OCI-LY1 (cell line): ENCODE data around the gene TM4SF4.

ENCODE experiments used
- H2AFZ ChIP-seq: fragments of 200-600 bp; sonication (generic), shearing (Covaris generic); 2 replicates; pipeline ENCODE4 v1.6.0; 2014; ENCODE audit warnings: antibody characterized with exemption, mild to moderate bottlenecking, low read length
- H3F3A ChIP-seq: fragments of 200-600 bp; sonication (generic), shearing (Covaris generic); 2 replicates; pipeline ENCODE4 v1.6.0; 2014; ENCODE audit warnings: mild to moderate bottlenecking, antibody characterized with exemption, low read length, moderate library complexity; ENCODE audit not compliant: insufficient read depth
- H3K27ac ChIP-seq: fragments of 200-600 bp; sonication (generic); 2 replicates; pipeline ENCODE4 v1.5.1; 2014; ENCODE audit warnings: low read length, mixed run types, mild to moderate bottlenecking, low read depth; ENCODE audit not compliant: poor library complexity, severe bottlenecking
- H3K27me3 ChIP-seq: fragments of 200-600 bp; sonication (generic); 2 replicates; pipeline ENCODE4 v1.6.0; 2014; ENCODE audit warnings: antibody characterized with exemption, mild to moderate bottlenecking, low read length, moderate library complexity; ENCODE audit not compliant: insufficient read depth
- H3K36me3 ChIP-seq: fragments of 200-600 bp; sonication (generic); 2 replicates; pipeline ENCODE4 v1.6.1; 2014; ENCODE audit warnings: mild to moderate bottlenecking, antibody characterized with exemption, low read length, moderate library complexity, mixed read lengths; ENCODE audit not compliant: insufficient read depth
- H3K4me1 ChIP-seq: fragments of 200-600 bp; sonication (generic); 2 replicates; pipeline ENCODE4 v1.5.1; 2014; ENCODE audit warnings: mild to moderate bottlenecking, low read length, moderate library complexity; ENCODE audit not compliant: insufficient read depth, severe bottlenecking
- H3K4me2 ChIP-seq: fragments of 200-600 bp; sonication (generic), shearing (Covaris generic); 2 replicates; pipeline ENCODE4 v1.6.1; 2014; ENCODE audit warnings: low read length
- H3K4me3 ChIP-seq: fragments of 200-600 bp; sonication (generic); 2 replicates; pipeline ENCODE4 v1.5.1; 2014; ENCODE audit warnings: low read length, low read depth, mild to moderate bottlenecking, mixed read lengths; ENCODE audit not compliant: poor library complexity, severe bottlenecking
- H3K79me2 ChIP-seq: fragments of 200-600 bp; shearing (Covaris generic); 2 replicates; pipeline ENCODE4 v1.6.1; 2016; ENCODE audit warnings: mixed run types, low read length, mixed read lengths; ENCODE audit not compliant: insufficient read depth
- H3K9ac ChIP-seq: fragments of 200-600 bp; sonication (generic), shearing (Covaris generic); 2 replicates; pipeline ENCODE4 v1.6.1; 2014; ENCODE audit warnings: mild to moderate bottlenecking, low read length, mixed read lengths
- H3K9me2 ChIP-seq: fragments of 200-600 bp; sonication (generic), shearing (Covaris generic); 2 replicates; pipeline ENCODE4 v1.6.1; 2014; ENCODE audit warnings: low read depth, mild to moderate bottlenecking, low read length, mixed read lengths
- H3K9me3 ChIP-seq: fragments of 200-600 bp; shearing (Covaris generic); 2 replicates; pipeline ENCODE4 v1.6.1; 2014; ENCODE audit warnings: low read length, mixed read lengths
- H4K20me1 ChIP-seq: fragments of 200-600 bp; sonication (generic), shearing (Covaris generic); 2 replicates; pipeline ENCODE4 v1.6.0; 2016; ENCODE audit warnings: mild to moderate bottlenecking, low read length; ENCODE audit not compliant: insufficient read depth
- EZH2 ChIP-seq: fragments of 200-600 bp; sonication (generic), shearing (Covaris generic); IDR thresholded peaks from 2 replicates; pipeline ENCODE4 v1.8.0; 2017; ENCODE audit warnings: borderline replicate concordance, mixed run types, mild to moderate bottlenecking, antibody characterized with exemption, low read length, moderate library complexity, mixed read lengths
- TF ChIP-seq, protein P1 (sequence below): fragments of 200-600 bp; sonication (generic), shearing (Covaris generic); IDR thresholded peaks from 2 replicates; pipeline ENCODE4 v1.5.1; 2017; ENCODE audit warnings: mild to moderate bottlenecking, antibody characterized with exemption, low read length, moderate library complexity, mixed read lengths

Gene TM4SF4

GRCh38 chr3:149516920-149517319 lies 42.4 kb downstream of the TM4SF4 start:
- Histone ChIP-seq H3K36me3 (no peaks in the 10 kb centered on the region), H3K4me2 (no peak overlapping the region), H3K79me2 (no peaks in the 10 kb centered on the region), H3K9me2 (no peaks in the 10 kb centered on the region), H3K27ac (no peak overlapping the region), H4K20me1 (no peaks in the 10 kb centered on the region), H3F3A (no peaks in the 10 kb centered on the region), H3K27me3 (no peaks in the 10 kb centered on the region), H3K9ac (no peak overlapping the region), H2AFZ (no peak overlapping the region), H3K4me3 (no peak overlapping the region), H3K4me1 (no peaks in the 10 kb centered on the region), H3K9me3 (no peaks in the 10 kb centered on the region)
- no peak for TF ChIP-seq EZH2
- TF ChIP-seq, protein P1, sequence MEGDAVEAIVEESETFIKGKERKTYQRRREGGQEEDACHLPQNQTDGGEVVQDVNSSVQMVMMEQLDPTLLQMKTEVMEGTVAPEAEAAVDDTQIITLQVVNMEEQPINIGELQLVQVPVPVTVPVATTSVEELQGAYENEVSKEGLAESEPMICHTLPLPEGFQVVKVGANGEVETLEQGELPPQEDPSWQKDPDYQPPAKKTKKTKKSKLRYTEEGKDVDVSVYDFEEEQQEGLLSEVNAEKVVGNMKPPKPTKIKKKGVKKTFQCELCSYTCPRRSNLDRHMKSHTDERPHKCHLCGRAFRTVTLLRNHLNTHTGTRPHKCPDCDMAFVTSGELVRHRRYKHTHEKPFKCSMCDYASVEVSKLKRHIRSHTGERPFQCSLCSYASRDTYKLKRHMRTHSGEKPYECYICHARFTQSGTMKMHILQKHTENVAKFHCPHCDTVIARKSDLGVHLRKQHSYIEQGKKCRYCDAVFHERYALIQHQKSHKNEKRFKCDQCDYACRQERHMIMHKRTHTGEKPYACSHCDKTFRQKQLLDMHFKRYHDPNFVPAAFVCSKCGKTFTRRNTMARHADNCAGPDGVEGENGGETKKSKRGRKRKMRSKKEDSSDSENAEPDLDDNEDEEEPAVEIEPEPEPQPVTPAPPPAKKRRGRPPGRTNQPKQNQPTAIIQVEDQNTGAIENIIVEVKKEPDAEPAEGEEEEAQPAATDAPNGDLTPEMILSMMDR: no peak

DNA sequence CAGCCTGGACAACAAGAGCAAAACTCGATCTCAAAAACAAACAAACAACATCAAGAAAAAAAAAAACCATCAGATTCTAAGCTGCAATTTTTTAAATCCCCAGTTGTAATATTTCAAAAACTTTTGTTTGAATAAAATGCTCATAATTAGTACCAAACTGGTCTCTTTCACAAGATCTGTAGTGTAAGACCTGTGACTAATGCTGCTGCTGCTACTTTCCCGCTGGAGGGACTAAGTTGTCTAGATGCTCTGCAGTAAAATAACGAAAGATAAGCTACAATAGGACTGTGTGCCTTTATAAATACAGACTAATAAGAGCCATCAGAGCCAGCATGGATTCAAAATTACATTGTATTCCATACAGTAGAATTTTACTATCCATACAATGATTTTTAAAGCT lies 45.4 kb downstream of the TM4SF4 start:
- TF ChIP-seq, protein P1: no peak
- no peak for TF ChIP-seq EZH2
- Histone ChIP-seq H4K20me1 (no peaks in the 10 kb centered on the region), H3K27ac (no peak overlapping the region), H3K79me2 (no peaks in the 10 kb centered on the region), H3K9me3 (no peaks in the 10 kb centered on the region), H3K4me2 (no peak overlapping the region), H3K4me3 (no peak overlapping the region), H3K4me1 (no peaks in the 10 kb centered on the region), H2AFZ (no peak overlapping the region), H3K9ac (no peak overlapping the region), H3F3A (no peaks in the 10 kb centered on the region), H3K27me3 (no peaks in the 10 kb centered on the region), H3K9me2 (no peaks in the 10 kb centered on the region), H3K36me3 (no peaks in the 10 kb centered on the region)

- H4K20me1 ChIP-seq: no peaks in the 10 kb centered on the region
- no peaks in the 10 kb centered on the region for H3K27me3 ChIP-seq
- no peaks in the 10 kb centered on the region for H3K36me3 ChIP-seq
- no peak overlapping the region for H3K9ac ChIP-seq
- no peak overlapping the region for H3K4me3 ChIP-seq
- H3K79me2 ChIP-seq: no peaks in the 10 kb centered on the region
- H3K4me2 ChIP-seq: no peak overlapping the region
- H3F3A ChIP-seq: no peaks in the 10 kb centered on the region
- no peak overlapping the region for H2AFZ ChIP-seq
- no peak overlapping the region for H3K27ac ChIP-seq
- H3K9me3 ChIP-seq: no peaks in the 10 kb centered on the region
- H3K4me1 ChIP-seq: no peaks in the 10 kb centered on the region
- no peaks in the 10 kb centered on the region for H3K9me2 ChIP-seq
- TF ChIP-seq EZH2: no peak
- TF ChIP-seq, protein P1: no peak
These were observed 49.2 kb downstream of the TM4SF4 start for GRCh38 chr3:149523512-149524299.
